Common myeloid progenitor, CD34-positive (primary cell): ENCODE measurements around the gene UTP15. TPM values are rescaled to one million over a fixed set of nuclear protein-coding genes. Genes with fewer than 3 reads are reported as not detected.

Experiments
- CTCF ChIA-PET: fragments of 350-600 bp; sonication (Branson Sonifier 250); formaldehyde crosslinking; loops from one replicate; lab custom pipeline; 2021; ENCODE audit warnings: antibody characterized with exemption; lab: Charles Lee
- POLR2A ChIA-PET: fragments of 350-600 bp; sonication (Branson Sonifier 250); formaldehyde crosslinking; loops from one replicate; lab custom pipeline; 2021; ENCODE audit warnings: antibody characterized with exemption; lab: Charles Lee
- DNase-seq, 3 donors: peaks; one replicate each; pipeline versions ENCODE4 v3.0.0 to v3.0.0-alpha.2; 2013
- H3K27ac ChIP-seq, 2 experiments: 1 replicate in 1 of 2; 2 replicates in 1 of 2; pipeline ENCODE4 v1.7.0; 2013; ENCODE audit warnings: inconsistent platforms in 2 of 2, low read length in 2 of 2, mild to moderate bottlenecking in 2 of 2, low read depth in 1 of 2, moderate library complexity in 1 of 2; ENCODE audit not compliant: severe bottlenecking in 2 of 2, insufficient read depth in 1 of 2, poor library complexity in 1 of 2
- H3K27me3 ChIP-seq, 5 experiments: replicated peaks in 2 of 5; 1 replicate in 3 of 5; 2 replicates in 2 of 5; pipeline versions ENCODE4 v1.6.1 to v1.7.0; 2013; ENCODE audit warnings: low read length in 4 of 5, mild to moderate bottlenecking in 2 of 5, moderate library complexity in 2 of 5, inconsistent platforms in 1 of 5; ENCODE audit not compliant: insufficient read depth in 5 of 5, control insufficient read depth in 4 of 5
- H3K36me3 ChIP-seq, 4 experiments: 1 replicate in 2 of 4; 2 replicates in 2 of 4; pipeline versions ENCODE4 v1.6.1 to v1.7.0; 2013; ENCODE audit warnings: low read length in 3 of 4, control low read depth in 1 of 4, mild to moderate bottlenecking in 1 of 4; ENCODE audit not compliant: control insufficient read depth in 4 of 4, insufficient read depth in 4 of 4
- H3K4me1 ChIP-seq, 4 experiments: 1 replicate in 3 of 4; 2 replicates in 1 of 4; pipeline versions ENCODE4 v1.6.1 to v1.7.1; 2013; ENCODE audit warnings: low read length in 3 of 4, mild to moderate bottlenecking in 3 of 4, control low read depth in 1 of 4, inconsistent platforms in 1 of 4, moderate library complexity in 1 of 4; ENCODE audit not compliant: control insufficient read depth in 4 of 4, insufficient read depth in 4 of 4; ENCODE audit errors: control extremely low read depth in 1 of 4
- H3K4me3 ChIP-seq, 7 experiments: 1 replicate in 4 of 7; 2 replicates in 3 of 7; pipeline versions ENCODE4 v1.5.1 to v1.7.0; 2013; ENCODE audit warnings: mild to moderate bottlenecking in 7 of 7, low read length in 6 of 7, moderate library complexity in 6 of 7, inconsistent platforms in 2 of 7, low read depth in 2 of 7, control low read depth in 1 of 7; ENCODE audit not compliant: insufficient read depth in 4 of 7, control insufficient read depth in 1 of 7; ENCODE audit errors: extremely low read depth in 1 of 7
- H3K9me3 ChIP-seq, 5 experiments: 1 replicate in 4 of 5; 2 replicates in 1 of 5; pipeline versions ENCODE4 v1.6.1 to v1.7.1; 2013; ENCODE audit warnings: low read length in 4 of 5, mild to moderate bottlenecking in 2 of 5, inconsistent platforms in 1 of 5, low read depth in 1 of 5, moderate library complexity in 1 of 5; ENCODE audit not compliant: control insufficient read depth in 4 of 5, insufficient read depth in 2 of 5; ENCODE audit errors: control extremely low read depth in 1 of 5
- WGBS: methylation state at CpG from one replicate; pipeline ENCODE4 v1.1.5; 2013; ENCODE audit not compliant: insufficient coverage; 5-methylcytosine and 5-hydroxymethylcytosine counted together
- polyA plus RNA-seq: library from polyadenylated mRNA; unstranded; fragments of 120-200 nt; gene quantifications from one replicate; pipeline ENCODE4 v1.2.1, GENCODE V29; 2013

Gene UTP15, protein sequence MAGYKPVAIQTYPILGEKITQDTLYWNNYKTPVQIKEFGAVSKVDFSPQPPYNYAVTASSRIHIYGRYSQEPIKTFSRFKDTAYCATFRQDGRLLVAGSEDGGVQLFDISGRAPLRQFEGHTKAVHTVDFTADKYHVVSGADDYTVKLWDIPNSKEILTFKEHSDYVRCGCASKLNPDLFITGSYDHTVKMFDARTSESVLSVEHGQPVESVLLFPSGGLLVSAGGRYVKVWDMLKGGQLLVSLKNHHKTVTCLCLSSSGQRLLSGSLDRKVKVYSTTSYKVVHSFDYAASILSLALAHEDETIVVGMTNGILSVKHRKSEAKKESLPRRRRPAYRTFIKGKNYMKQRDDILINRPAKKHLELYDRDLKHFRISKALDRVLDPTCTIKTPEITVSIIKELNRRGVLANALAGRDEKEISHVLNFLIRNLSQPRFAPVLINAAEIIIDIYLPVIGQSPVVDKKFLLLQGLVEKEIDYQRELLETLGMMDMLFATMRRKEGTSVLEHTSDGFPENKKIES
- 15.1 TPM for polyA plus RNA-seq

DNA sequence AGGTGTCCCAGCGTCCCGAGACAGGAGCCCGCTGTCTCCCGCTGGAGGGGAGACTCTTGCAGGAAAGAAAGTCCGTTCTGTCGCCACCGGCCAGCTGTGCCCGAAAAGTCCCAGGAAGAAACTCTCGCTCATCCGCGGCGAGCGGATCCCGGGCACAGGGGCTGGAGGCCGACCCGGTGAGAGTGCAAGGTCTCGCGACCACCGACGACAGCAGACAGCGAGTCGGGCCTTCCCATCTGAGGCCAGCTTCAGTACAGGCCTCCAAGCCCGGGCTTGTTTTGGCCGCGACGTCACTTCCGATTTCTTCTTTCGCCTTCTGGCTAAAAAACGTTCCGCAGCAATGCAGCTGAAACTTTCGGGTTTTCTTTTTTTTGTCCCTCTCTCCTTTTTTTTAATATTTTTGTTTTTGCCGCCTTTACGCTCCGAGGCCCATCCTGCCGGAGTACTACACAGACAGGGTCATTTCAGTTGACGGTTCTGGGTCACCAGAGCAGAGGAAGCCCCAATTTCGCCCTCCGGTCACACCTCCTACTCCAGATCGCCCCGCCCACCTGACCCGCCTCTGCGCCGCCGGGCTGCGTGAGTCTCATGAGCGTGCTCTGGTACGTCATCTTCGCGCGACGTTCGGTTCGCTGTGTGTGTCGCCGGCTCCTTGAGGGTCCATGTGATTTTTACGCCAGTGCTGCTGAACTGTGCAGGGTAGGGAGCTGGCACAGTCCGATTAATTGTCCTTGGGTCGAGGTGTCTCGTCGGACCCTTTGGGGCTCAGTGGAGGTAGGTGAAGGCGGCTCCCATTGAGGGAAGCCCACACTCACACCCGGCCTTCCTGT is at the start of gene UTP15, which contains the start of gene ANKRA2:
UTP15 (plus strand) TSS at position 605 of the 830 bp plus-strand sequence. CDS start 1,602 bp downstream, outside the sequence.
ANKRA2 (minus strand) TSS at position 501 of the 830 bp plus-strand sequence. CDS start 2,758 bp downstream, outside the sequence.
- Histone ChIP-seq H3K27me3 (no peaks in the 10 kb centered on the region), H3K36me3 (peaks cover 3 to 20% (median 16%) of the 10 kb centered on the region in 4 experiments), H3K4me1 (peaks cover 20 to 25% (median 24%) of the 10 kb centered on the region in 4 experiments), H3K4me3 (peak within 1 kb of the TSS; percentile 97 to 100 (median 100)), H3K9me3 (no peaks in the 10 kb centered on the region), H3K27ac (peak within 1 kb of the TSS; percentile 99)
- ChIA-PET CTCF (interaction anchor here (1.2 kb wide), 1 partner anchor 9 kb away, joined by 4 read pairs; no protein-coding TSS in a partner anchor), POLR2A (interaction anchor here (0.5 to 1.3 kb wide), 4 partner anchors 8 to 231 kb away, joined by 3 to 4 read pairs (median 3); no protein-coding TSS in a partner anchor)
- WGBS: under 1% methylated on average over 61 of the region's 62 CpGs
- DNase-seq: peak; percentile 99

DNA sequence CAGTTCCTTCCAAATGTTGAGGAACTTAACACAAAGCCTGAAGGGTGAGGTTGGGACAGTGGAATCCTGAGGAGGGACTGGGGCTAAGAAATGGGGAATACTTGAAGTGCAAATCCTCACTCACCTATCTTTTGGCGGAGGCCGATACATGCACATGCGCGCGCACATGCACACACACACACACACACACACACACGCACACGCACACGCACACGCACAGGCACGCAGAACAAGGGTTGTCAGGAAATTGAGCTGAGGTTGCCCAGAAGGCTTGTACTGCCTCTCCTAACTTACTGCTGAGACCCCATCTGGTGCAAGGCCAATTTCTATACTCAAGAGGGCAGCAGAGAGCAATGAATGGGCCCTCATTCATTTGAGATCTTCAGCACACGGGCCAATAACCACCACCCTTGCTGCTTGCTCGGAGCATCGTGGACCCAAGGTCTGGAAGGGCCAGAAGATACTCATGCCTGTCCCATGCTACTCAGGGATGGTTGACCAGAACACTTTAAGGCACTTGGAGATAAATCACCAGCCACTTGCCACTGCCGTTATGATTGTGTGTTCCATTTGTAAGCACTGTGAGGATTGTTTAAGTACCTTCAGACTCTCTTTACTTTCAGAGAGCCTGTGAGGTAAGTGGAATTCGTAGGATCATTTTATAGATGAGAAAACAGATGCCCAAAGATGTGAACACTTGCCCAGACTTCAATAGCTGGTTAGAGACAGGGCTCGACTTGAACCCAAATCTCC is 45.8 kb upstream of the UTP15 start:
- no peaks in the 10 kb centered on the region for H3K27me3 ChIP-seq
- CTCF ChIA-PET: interaction anchor here (1.0 to 5.2 kb wide), 5 partner anchors 11 to 78 kb away, joined by 3 to 55 read pairs (median 5); no protein-coding TSS in a partner anchor
- no peak overlapping the region for H3K27ac ChIP-seq
- 41% methylated on average over 6 of the region's 16 CpGs for WGBS
- peaks cover 0 to 2% (median 0%) of the 10 kb centered on the region in 4 experiments for H3K4me1 ChIP-seq
- H3K36me3 ChIP-seq: no peaks in the 10 kb centered on the region
- H3K4me3 ChIP-seq: peak overlapping the region in 2 of 7 experiments; percentile 29 to 37
- POLR2A ChIA-PET: no interaction called here
- no peaks in the 10 kb centered on the region for H3K9me3 ChIP-seq
- DNase-seq: peak; percentile 78 to 89 (median 85)

DNA sequence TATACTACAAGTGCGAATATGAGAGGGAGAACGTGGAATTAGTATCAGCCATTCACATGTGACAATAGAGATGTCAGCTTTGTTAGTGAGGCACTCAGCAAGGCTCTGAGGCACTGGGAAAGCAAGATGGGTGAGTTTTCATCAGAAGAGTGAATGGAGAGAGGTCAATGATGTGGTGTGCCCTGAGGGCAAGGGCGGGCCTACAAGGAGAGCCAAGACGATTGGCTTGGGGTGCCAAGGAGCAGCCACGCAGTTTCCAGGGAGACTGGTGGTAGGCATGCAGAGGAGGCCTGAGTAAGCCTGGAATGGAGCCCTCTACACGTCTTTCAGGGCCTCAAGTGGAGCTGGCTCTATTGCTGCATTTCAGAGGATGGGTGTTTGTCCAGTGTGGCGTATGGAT is 42.6 kb upstream of the UTP15 start:
- Histone ChIP-seq H3K4me1 (peaks cover 0 to 2% (median 0%) of the 10 kb centered on the region in 4 experiments), H3K9me3 (no peaks in the 10 kb centered on the region), H3K27me3 (peaks cover 0 to 2% (median 0%) of the 10 kb centered on the region in 5 experiments), H3K4me3 (no peak overlapping the region), H3K36me3 (no peaks in the 10 kb centered on the region), H3K27ac (no peak overlapping the region)
- DNase-seq: no peak
- ChIA-PET CTCF (interaction anchor here (1.4 to 5.2 kb wide), 2 partner anchors 14 to 16 kb away, joined by 5 to 55 read pairs; no protein-coding TSS in a partner anchor), POLR2A (no interaction called here)
- 83% methylated on average over 7 of the region's 7 CpGs for WGBS

DNA sequence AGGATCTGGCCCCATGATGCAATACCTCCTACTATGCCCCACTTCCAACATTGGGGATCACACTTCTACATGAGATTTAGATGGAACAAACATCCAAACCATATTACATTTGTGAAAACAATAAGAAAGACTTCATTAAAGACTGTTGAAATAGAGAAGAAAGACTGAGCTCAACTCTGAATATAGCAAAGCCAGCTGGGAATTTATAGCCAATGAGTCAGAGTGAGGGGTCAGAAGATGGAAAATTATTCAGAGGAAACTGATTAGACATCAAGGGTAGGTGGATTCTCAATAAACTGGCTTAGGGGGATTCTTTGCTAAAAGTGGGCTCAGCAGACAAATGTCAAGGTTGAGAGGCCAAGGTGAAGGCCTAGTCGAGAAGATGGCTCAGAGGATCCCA is 41.7 kb upstream of the UTP15 start:
- H3K27me3 ChIP-seq: peaks cover 0 to 2% (median 0%) of the 10 kb centered on the region in 5 experiments
- WGBS: 100% methylated on average over 1 of the region's 1 CpG
- H3K4me1 ChIP-seq: peaks cover 0 to 2% (median 0%) of the 10 kb centered on the region in 4 experiments
- no peak overlapping the region for H3K4me3 ChIP-seq
- POLR2A ChIA-PET: no interaction called here
- H3K9me3 ChIP-seq: no peaks in the 10 kb centered on the region
- CTCF ChIA-PET: interaction anchor here (1.4 to 5.2 kb wide), 2 partner anchors 13 to 17 kb away, joined by 5 to 55 read pairs; no protein-coding TSS in a partner anchor
- DNase-seq: no peak
- H3K36me3 ChIP-seq: no peaks in the 10 kb centered on the region
- no peak overlapping the region for H3K27ac ChIP-seq

DNA sequence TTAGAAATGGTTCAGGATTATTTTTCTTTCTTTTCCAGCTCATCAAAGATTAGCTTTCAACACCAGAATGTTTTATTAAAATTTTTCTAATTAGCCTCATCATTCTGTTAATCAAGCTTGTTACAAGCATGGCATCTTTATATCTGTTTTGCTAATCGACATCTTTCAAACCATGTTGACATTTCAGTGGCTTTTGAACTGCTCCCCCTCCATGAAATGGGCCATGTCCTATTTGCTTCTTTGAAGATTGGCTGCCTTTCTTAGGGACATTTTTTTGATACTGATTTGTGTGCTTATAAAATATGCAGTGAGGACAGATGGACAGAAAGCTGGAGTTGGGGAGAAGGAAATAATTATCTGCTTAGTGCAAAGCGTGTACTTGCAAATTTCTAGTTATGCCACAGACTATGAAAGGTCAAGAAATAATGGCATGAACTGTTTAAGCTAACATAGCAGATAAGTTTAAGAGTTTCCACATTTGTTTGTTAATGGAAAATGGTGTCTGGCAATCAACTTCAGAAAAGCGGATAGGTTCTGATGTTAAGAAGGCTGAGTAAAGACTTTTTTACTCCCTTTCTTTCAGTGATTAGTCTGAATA is 39.8 kb upstream of the UTP15 start:
- no peak for DNase-seq
- Histone ChIP-seq H3K9me3 (no peaks in the 10 kb centered on the region), H3K4me3 (no peak overlapping the region), H3K27me3 (peaks cover 0 to 6% (median 0%) of the 10 kb centered on the region in 5 experiments), H3K4me1 (no peaks in the 10 kb centered on the region), H3K27ac (no peak overlapping the region), H3K36me3 (no peaks in the 10 kb centered on the region)
- POLR2A ChIA-PET: no interaction called here
- WGBS: 100% methylated on average over 3 of the region's 3 CpGs
- CTCF ChIA-PET: interaction anchor here (3.7 kb wide), 1 partner anchor 12 kb away, joined by 24 read pairs; no protein-coding TSS in a partner anchor

DNA sequence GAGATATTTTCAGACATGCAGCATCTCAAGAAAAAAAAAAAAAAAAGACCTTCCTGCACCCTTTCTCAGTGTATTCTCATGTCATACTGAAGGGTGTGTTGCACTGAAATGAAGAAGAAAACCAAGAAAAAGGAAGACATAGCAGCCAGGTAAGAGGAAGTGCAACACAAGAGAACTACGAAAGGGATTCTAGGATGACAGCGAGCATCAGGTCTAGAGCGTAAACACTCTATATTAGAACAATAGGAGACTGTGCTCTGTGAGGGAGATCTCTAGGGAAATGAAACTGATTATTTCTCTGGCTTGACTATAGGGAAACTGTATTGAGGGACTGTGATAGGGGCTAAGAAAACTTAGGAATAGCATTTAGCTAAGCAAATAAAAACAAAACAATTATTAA is 37.3 kb upstream of the UTP15 start:
- H3K27ac ChIP-seq: no peak overlapping the region
- 100% methylated on average over 2 of the region's 3 CpGs for WGBS
- H3K9me3 ChIP-seq: no peaks in the 10 kb centered on the region
- H3K27me3 ChIP-seq: peaks cover 0 to 15% (median 5%) of the 10 kb centered on the region in 5 experiments
- ChIA-PET POLR2A (no interaction called here), CTCF (interaction anchor here (3.7 kb wide), 1 partner anchor 9 kb away, joined by 24 read pairs; no protein-coding TSS in a partner anchor)
- H3K4me3 ChIP-seq: no peak overlapping the region
- DNase-seq: no peak
- no peaks in the 10 kb centered on the region for H3K4me1 ChIP-seq
- no peaks in the 10 kb centered on the region for H3K36me3 ChIP-seq
